HG03442 (cell line): ENCODE data around the gene MPI.
A peak's percentile ranks its signal among the peaks of the same experiment; 100 is the strongest.

ENCODE experiments used
- ATAC-seq: cut with Tn5 transposase; IDR thresholded peaks from one replicate; pipeline ENCODE4 v1.9.1; 2021; ENCODE audit warnings: mild to moderate bottlenecking, moderate library complexity; ENCODE audit not compliant: unreplicated experiment

MPI gene, protein sequence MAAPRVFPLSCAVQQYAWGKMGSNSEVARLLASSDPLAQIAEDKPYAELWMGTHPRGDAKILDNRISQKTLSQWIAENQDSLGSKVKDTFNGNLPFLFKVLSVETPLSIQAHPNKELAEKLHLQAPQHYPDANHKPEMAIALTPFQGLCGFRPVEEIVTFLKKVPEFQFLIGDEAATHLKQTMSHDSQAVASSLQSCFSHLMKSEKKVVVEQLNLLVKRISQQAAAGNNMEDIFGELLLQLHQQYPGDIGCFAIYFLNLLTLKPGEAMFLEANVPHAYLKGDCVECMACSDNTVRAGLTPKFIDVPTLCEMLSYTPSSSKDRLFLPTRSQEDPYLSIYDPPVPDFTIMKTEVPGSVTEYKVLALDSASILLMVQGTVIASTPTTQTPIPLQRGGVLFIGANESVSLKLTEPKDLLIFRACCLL

GRCh38 chr15:74889883-74890664, at the start of gene MPI:
TSS of gene MPI (plus strand) at chr15:74890042. CDS start at chr15:74890074, 32 bp downstream.
- peak; percentile 80 for ATAC-seq

GRCh38 chr15:74840851-74841775, 48.7 kb upstream of the MPI start:
- ATAC-seq: no peak

DNA sequence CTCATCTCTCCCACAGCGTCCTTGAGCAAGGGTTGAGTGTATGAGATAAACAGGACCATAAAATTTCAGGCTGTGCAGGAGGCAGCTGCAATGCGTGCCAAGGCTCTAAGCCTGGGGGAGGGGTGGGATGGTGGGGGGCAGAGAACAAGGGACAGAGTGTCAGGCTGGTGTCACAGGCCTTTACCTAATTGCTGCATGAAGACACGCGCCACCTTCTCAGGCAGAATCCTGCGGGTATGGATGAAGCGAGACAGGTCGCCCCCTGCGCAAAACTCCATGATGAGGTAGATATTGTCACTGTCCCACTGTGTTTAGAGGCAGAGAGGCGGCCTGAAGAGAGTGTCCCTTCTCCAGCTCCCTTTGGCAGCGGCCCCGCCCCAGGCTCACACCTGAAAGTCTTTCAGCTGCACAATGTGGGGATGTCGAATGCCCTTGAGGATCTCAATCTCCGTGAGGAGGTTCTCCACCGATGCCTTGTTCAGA, 47.9 kb upstream of the MPI start:
- ATAC-seq: no peak

- peak; percentile 82 for ATAC-seq
Measured at GRCh38 chr15:74842581-74843444, 47.0 kb upstream of the MPI start, which contains the start of gene ULK3. TSS of gene ULK3 (minus strand) at chr15:74843156. CDS start at chr15:74843105, 51 bp downstream.

GRCh38 chr15:74843445-74843828, 46.4 kb upstream of the MPI start:
- ATAC-seq: no peak

GRCh38 chr15:74843891-74844299, 45.9 kb upstream of the MPI start:
- ATAC-seq: no peak

DNA sequence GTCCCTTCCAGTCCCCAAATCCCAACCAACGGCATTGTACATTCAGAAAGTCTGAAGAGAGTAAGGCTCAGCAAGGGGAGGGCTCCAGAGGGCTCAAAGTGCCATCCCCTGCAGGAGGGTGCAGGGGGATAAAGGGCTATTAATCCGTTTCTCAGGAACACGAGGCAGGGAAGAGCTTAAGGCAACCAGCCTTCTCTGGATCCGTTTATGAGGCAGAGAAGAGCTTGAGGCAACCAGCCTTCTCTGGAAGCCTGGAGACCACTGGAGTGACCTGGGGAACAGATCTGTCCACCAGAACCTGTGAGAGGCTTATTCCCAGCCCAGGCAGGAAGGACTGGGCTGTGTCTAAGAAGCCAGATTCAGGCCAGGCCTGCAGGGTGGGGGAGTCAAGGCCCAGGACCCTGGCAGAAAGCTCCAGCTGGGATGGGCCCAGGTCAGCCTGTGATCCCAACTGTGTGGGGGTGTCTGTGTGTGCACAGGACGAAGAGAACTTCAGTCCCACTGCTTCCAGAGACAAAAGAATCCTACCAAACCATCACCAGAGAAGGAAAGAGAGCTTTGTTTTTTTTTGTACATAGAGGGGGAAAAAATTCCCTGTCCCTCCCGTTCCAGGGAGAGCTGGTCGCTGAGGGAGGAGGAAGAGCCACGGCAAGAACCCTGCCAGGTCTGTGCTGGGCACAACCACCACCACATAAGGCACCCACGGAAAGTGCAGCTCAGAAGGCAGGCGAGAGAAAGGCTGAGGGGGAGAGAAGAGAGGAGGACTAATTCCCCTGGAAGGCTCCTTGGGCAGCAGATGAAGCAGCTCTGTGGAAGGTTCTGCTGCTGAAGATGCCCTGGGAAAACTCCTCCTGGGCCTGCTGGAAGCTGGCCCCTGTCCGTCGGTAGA, 45.3 kb upstream of the MPI start:
- ATAC-seq: no peak

GRCh38 chr15:74845208-74845568, 44.7 kb upstream of the MPI start:
- ATAC-seq: no peak

DNA sequence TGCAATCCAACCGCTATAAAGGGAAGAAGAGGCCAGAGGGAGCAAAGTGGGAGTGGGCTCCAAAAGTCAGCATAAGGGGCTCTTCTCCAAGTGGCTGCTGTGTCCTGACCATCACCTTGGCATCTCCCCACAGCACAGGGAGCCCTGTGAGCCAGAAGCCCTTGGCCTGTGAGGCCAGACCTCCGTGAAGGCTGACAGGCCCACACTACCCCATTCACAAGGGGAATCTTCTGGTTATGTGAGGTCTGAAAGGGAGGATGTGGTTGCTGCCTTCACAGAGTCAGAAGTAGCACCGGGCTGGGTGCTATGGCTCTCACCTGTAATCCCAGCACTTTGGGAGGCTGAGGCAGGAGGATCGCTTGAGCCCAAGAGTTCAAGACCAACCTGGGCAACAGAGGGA, 44.3 kb upstream of the MPI start:
- no peak for ATAC-seq

DNA sequence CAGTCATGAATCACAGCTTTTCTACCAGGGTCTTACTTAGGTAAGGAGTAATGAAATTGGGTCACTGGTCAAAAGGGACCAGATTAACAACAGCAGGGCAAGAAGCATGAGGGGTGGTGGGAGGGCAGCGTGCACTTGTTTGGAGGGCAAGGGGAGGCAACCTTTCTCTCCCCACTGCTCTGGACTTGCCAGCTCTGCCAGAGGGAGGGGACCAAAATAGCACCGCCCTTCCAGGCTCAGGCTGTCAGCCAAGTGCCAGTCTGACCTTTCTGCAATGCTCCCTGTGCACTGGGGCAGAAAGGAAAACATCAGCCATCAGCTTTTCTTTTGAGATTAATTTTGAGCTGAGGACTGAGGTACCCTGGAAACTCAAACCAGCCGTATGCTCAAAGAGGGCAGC, 42.4 kb upstream of the MPI start:
- ATAC-seq: no peak

GRCh38 chr15:74850393-74850792, 39.4 kb upstream of the MPI start:
- ATAC-seq: no peak

- no peak for ATAC-seq
Measured at GRCh38 chr15:74851960-74852359, 37.9 kb upstream of the MPI start.

DNA sequence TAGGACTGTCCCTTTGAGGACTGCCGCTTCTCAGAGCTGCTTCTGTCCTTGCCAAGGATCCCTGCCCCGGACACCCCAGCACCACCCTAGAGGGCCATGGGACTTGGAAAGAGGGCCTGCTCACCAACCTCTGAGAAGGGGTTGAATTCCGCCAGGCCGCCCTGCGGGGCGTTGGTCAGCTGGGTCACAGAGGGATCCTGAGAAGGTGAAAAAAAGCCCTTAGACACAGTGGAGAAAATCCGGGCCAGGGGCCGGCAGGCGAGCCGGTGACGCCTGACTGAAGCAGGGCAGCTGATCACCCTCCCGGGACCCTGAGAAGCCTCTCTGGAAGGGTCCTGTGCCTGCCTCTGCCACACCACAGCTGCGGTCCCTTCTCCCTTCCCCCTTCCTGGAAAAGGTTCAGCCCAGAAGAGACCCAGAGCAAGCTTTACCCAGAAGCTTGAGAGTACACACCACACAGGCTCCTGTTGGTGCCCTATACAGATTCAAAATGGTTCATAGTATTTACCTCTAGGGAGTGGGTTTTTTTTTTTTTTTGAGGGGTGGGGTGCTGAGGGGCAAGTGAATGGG, 35.3 kb upstream of the MPI start:
- no peak for ATAC-seq

DNA sequence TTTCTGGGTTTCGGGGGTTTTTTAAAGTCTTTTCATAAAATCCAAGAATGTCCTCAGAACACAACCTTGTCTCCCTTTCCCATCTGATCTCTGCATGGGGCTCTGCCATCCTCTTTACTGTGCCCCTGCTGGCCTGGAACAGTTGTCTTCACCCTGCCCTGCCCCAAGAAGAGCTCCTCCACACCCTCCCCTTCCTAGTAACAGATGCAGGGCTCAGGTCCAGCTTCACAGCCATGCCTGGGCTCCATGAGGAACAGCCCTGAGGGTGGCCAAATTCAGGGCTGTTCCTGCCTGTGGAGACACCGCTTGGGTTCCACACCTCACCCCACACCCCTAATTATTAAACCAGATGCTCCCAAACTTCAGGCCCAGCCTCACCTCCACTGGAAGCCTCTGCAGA, 34.0 kb upstream of the MPI start:
- no peak for ATAC-seq

DNA sequence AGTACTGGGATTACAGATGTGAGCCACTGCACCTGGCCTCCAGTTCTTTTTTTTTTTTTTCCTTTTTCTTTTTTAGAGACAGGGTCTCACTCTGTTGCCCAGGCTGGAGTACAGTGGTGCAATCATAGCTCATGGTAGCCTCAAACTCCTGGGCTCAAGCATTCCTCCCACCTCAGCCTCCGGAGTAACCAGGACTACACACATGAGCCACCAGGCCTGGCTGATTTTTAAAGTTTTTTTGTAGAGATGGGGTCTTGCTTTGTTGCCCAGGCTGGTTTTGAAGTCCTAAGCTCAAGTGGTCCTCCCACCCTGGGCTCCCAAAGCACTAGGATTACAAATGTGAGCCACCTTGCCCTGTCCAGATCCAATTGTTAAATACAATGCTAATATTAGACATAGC, 33.3 kb upstream of the MPI start:
- no peak for ATAC-seq

GRCh38 chr15:74857082-74857655, 32.7 kb upstream of the MPI start:
- no peak for ATAC-seq

GRCh38 chr15:74857671-74858368, 32.0 kb upstream of the MPI start:
- no peak for ATAC-seq

GRCh38 chr15:74858369-74858740, 31.5 kb upstream of the MPI start:
- ATAC-seq: no peak
